GM21619 (cell line): ENCODE measurements around the gene MOB3A.

ENCODE experiments used
- ATAC-seq: cut with Tn5 transposase; IDR thresholded peaks from one replicate; pipeline ENCODE4 v1.9.1; 2021; ENCODE audit not compliant: unreplicated experiment

Gene MOB3A

GRCh38 chr19:2081873-2082810 lies 14.0 kb downstream of the MOB3A start:
- no peak for ATAC-seq

GRCh38 chr19:2080336-2080988 lies 15.7 kb downstream of the MOB3A start:
- no peak for ATAC-seq

GRCh38 chr19:2079865-2080301 lies 16.2 kb downstream of the MOB3A start:
- ATAC-seq = no peak

GRCh38 chr19:2079076-2079864 lies 16.9 kb downstream of the MOB3A start:
- ATAC-seq = no peak

- no peak for ATAC-seq
These were observed 18.1 kb downstream of the MOB3A start for GRCh38 chr19:2077833-2078619.

- no peak for ATAC-seq
These were observed 18.7 kb downstream of the MOB3A start for GRCh38 chr19:2077398-2077797.

GRCh38 chr19:2076526-2076944 lies 19.6 kb downstream of the MOB3A start:
- ATAC-seq = no peak

- no peak for ATAC-seq
These were observed 23.2 kb downstream of the MOB3A start for GRCh38 chr19:2072757-2073551.

- ATAC-seq = no peak
These were observed 25.0 kb downstream of the MOB3A start for GRCh38 chr19:2070986-2071673.

GRCh38 chr19:2070436-2070827 lies 25.7 kb downstream of the MOB3A start:
- no peak for ATAC-seq

- no peak for ATAC-seq
These were observed 31.2 kb downstream of the MOB3A start for GRCh38 chr19:2064788-2065524.

GRCh38 chr19:2064395-2064787 lies 31.7 kb downstream of the MOB3A start:
- no peak for ATAC-seq

- no peak for ATAC-seq
These were observed 32.3 kb downstream of the MOB3A start for GRCh38 chr19:2063824-2064223.

GRCh38 chr19:2062770-2063169 lies 33.4 kb downstream of the MOB3A start:
- no peak for ATAC-seq

GRCh38 chr19:2062389-2062729 lies 33.8 kb downstream of the MOB3A start:
- peak; percentile 4 for ATAC-seq

- ATAC-seq = peak; percentile 75
These were observed 34.4 kb downstream of the MOB3A start for GRCh38 chr19:2061495-2062388.

GRCh38 chr19:2060884-2061494 lies 35.1 kb downstream of the MOB3A start:
- peak; percentile 21 for ATAC-seq
